ENCODE results near the gene NME5. TPM values are rescaled to one million over a fixed set of nuclear protein-coding genes. Genes with fewer than 3 reads are reported as not detected.

The NME5 gene
- total and polyA plus RNA-seq, 9 of the 15 experiments (the other 6 are each of a cell fraction or from before 2014, with no cell fraction given), result not detected

GRCh38 chr5:138186002-138186447, 46.8 kb upstream of the NME5 start (continued):
- TF ChIP-seq MNT (conservative IDR thresholded peaks at IDR 0.05) (no peak), ZBTB49 (CRISPR knock-in tag; IDR thresholded peaks at IDR 0.05; ENCODE audit: borderline replicate concordance) (peak; percentile 52; the same call in 1 of the 2 replicates), GABPB2 (CRISPR knock-in tag; conservative IDR thresholded peaks at IDR 0.05) (no peak), CREM (IDR thresholded peaks at IDR 0.05; ENCODE audit: low read depth) (peak; percentile 77), SOX6 (IDR thresholded peaks at IDR 0.05) (peak; percentile 25; the same call in 1 of the 2 replicates), RCOR1 (IDR thresholded peaks at IDR 0.05; ENCODE audit: borderline replicate concordance in 1 of 2, low read depth in 2 of 2, low read length in 2 of 2) (0 out of 4 replicates have a peak, but pooled peaks of 1 of the 2 experiments have one; percentile 12), SMARCA5 (IDR thresholded peaks at IDR 0.05) (no peak), ZNF134 (CRISPR knock-in tag; conservative IDR thresholded peaks at IDR 0.05) (no peak), NFIC (IDR thresholded peaks at IDR 0.05) (no peak), ZBTB34 (CRISPR knock-in tag; IDR thresholded peaks at IDR 0.05) (no peak), NR2C2 (CRISPR knock-in tag; IDR thresholded peaks at IDR 0.05) (no peak), NR2C2 (tag; IDR thresholded peaks at IDR 0.05) (peak; percentile 74), ZBTB33 (CRISPR knock-in tag; IDR thresholded peaks at IDR 0.05) (no peak), MEIS2 (IDR thresholded peaks at IDR 0.05; ENCODE audit: partially characterized antibody) (no peak), KDM4B (IDR thresholded peaks at IDR 0.05; ENCODE audit: borderline replicate concordance in 2 of 2, low read depth in 1 of 2) (no peak), EP400 (IDR thresholded peaks at IDR 0.05) (no peak), SIRT6 (IDR thresholded peaks at IDR 0.05; ENCODE audit: low read depth, low read length) (no peak), NR2C1 (IDR thresholded peaks at IDR 0.05) (no peak), NR2C1 (tag; IDR thresholded peaks at IDR 0.05) (no peak), MTA3 (IDR thresholded peaks at IDR 0.05; ENCODE audit: borderline replicate concordance) (0 out of 2 replicates have a peak, but pooled peaks have one; percentile 22), TEAD1 (CRISPR knock-in tag; IDR thresholded peaks at IDR 0.05) (no peak), ZBED1 (IDR thresholded peaks at IDR 0.05) (no peak), KDM5B (IDR thresholded peaks at IDR 0.05; ENCODE audit: insufficient replicate concordance, low read depth, low read length) (no peak), RBM34 (IDR thresholded peaks at IDR 0.05; ENCODE audit: borderline replicate concordance, insufficient read depth, low read length) (no peak)
